ENCODE results near the gene SDHAF4. TPM values are rescaled to one million over a fixed set of nuclear protein-coding genes. Genes with fewer than 3 reads are reported as not detected.

The SDHAF4 gene
- total RNA-seq, 4 donors from 2014 or later, result 5.1 to 9.3 (median 8.4) TPM

GRCh38 chr6:70636596-70636995 lies 69.9 kb downstream of the SDHAF4 start:
- intact Hi-C loops (cut with DNase I; ENCODE audit: low total_unique reads), result no loop called here
- TF ChIP-seq CTCF (IDR thresholded peaks at IDR 0.05) (no peak), POLR2A (IDR thresholded peaks at IDR 0.05) (no peak)
- no peak for DNase-seq (ENCODE audit: low spot score in 2 of 2)
- 77 to 90% methylated on average over 6 to 7 of the region's 8 CpGs for WGBS, 2 donors
- H3K4me3 ChIP-seq (ENCODE audit: low read depth, poor library complexity, severe bottlenecking), result no peak overlapping the region

DNA sequence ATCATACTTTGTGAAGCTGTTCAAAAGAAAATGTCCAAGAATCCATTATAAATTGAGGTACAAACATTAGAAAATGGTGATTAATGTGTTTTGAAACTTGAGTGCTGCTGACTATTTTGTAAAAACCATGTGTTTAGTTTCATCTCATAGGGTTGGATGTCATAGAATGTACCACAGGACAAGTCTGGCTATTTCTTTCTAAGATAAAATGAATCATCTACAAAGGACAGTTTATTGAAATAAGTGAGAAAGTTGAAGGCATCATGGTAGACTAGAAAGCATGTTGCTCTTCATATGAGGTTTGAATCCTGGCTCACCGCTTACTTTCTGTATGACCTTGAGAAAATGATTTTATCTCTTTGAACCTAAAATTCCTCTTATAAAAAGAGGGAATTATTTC lies 71.7 kb downstream of the SDHAF4 start:
- 89 to 90% methylated on average over 1 of the region's 1 CpG for WGBS, 2 donors
- DNase-seq (ENCODE audit: low spot score in 2 of 2), result no peak
- intact Hi-C loops (cut with DNase I; ENCODE audit: low total_unique reads), result no loop called here
- TF ChIP-seq CTCF (IDR thresholded peaks at IDR 0.05) (no peak), POLR2A (IDR thresholded peaks at IDR 0.05) (no peak)
- no peak overlapping the region for H3K4me3 ChIP-seq (ENCODE audit: low read depth, poor library complexity, severe bottlenecking)

Other genes with a start within 250 kb of the SDHAF4 start
- gene FAM135A, start 153.4 kb upstream of the SDHAF4 start, total RNA-seq, result 100 to 1,000 TPM in 1 of 4 donors, 10 to 100 TPM in 3; 77.1 to 105 (median 80.5) TPM
- 10 to 100 TPM; 30.7 to 37.7 (median 34.9) TPM for gene SMAP1, start 101.0 kb downstream of the SDHAF4 start, total RNA-seq

All from lower leg skin (tissue), 4 donors.